Measurements from ENCODE around the gene PRR36. TPM values are rescaled to one million over a fixed set of nuclear protein-coding genes. Genes with fewer than 3 reads are reported as not detected.
A peak's percentile ranks its signal among the peaks of the same experiment; 100 is the strongest.

The PRR36 gene
- total RNA-seq, 1 experiment from 2014 or later: 3.3 TPM

GRCh38 chr19:7832781-7833180 lies 41.4 kb downstream of the PRR36 start:
- ChIA-PET POLR2A (ENCODE audit: low non-redundant PET) (no interaction called here), CTCF (no interaction called here)
- peaks cover 9% of the 10 kb centered on the region for H3K4me1 ChIP-seq (ENCODE audit: insufficient read depth, low read length, poor library complexity, severe bottlenecking)
- BruUV-seq (replicated peaks): no TSS peak
- no peak overlapping the region for H3K4me3 ChIP-seq (ENCODE audit: low read depth, low read length, poor library complexity, severe bottlenecking)
- intact Hi-C loops (cut with micrococcal nuclease; ENCODE audit: unreplicated experiment): no loop called here
- TF ChIP-seq EZH2 (IDR thresholded peaks at IDR 0.05; ENCODE audit: borderline replicate concordance, low read depth, low read length, poor library complexity, severe bottlenecking) (no peak), CTCF (conservative IDR thresholded peaks at IDR 0.05; ENCODE audit: low read depth, low read length) (no peak)
- H3K27me3 ChIP-seq (replicated peaks; ENCODE audit: insufficient read depth, low read depth, low read length, poor library complexity): no peaks in the 10 kb centered on the region
- no peaks in the 10 kb centered on the region for H3K9me3 ChIP-seq (ENCODE audit: low read depth, low read length, poor library complexity, severe bottlenecking)
- no peak overlapping the region for H3K27ac ChIP-seq (ENCODE audit: low read depth, low read length, poor library complexity, severe bottlenecking)
- no peaks in the 10 kb centered on the region for H3K36me3 ChIP-seq (ENCODE audit: insufficient read depth, low read length, poor library complexity, severe bottlenecking)
- no peak for DNase-seq (ENCODE audit: low spot score)

GRCh38 chr19:7832009-7832408 lies 42.2 kb downstream of the PRR36 start:
- CTCF ChIA-PET: no interaction called here
- no peak for DNase-seq (ENCODE audit: low spot score)
- BruUV-seq (replicated peaks): no TSS peak
- intact Hi-C loops (cut with micrococcal nuclease; ENCODE audit: unreplicated experiment): no loop called here
- Histone ChIP-seq H3K27ac (ENCODE audit: low read depth, low read length, poor library complexity, severe bottlenecking) (no peak overlapping the region), H3K27me3 (replicated peaks; ENCODE audit: insufficient read depth, low read depth, low read length, poor library complexity) (no peaks in the 10 kb centered on the region), H3K36me3 (ENCODE audit: insufficient read depth, low read length, poor library complexity, severe bottlenecking) (no peaks in the 10 kb centered on the region), H3K9me3 (ENCODE audit: low read depth, low read length, poor library complexity, severe bottlenecking) (no peaks in the 10 kb centered on the region), H3K4me1 (ENCODE audit: insufficient read depth, low read length, poor library complexity, severe bottlenecking) (peaks cover 9% of the 10 kb centered on the region), H3K4me3 (ENCODE audit: low read depth, low read length, poor library complexity, severe bottlenecking) (no peak overlapping the region)
- POLR2A ChIA-PET (ENCODE audit: low non-redundant PET): no interaction called here
- no peak for TF ChIP-seq EZH2 (IDR thresholded peaks at IDR 0.05; ENCODE audit: borderline replicate concordance, low read depth, low read length, poor library complexity, severe bottlenecking)
- TF ChIP-seq CTCF (conservative IDR thresholded peaks at IDR 0.05; ENCODE audit: low read depth, low read length): no peak

- ChIA-PET CTCF (no interaction called here), POLR2A (ENCODE audit: low non-redundant PET) (no interaction called here)
- intact Hi-C loops (cut with micrococcal nuclease; ENCODE audit: unreplicated experiment): no loop called here
- Histone ChIP-seq H3K27me3 (replicated peaks; ENCODE audit: insufficient read depth, low read depth, low read length, poor library complexity) (no peaks in the 10 kb centered on the region), H3K27ac (ENCODE audit: low read depth, low read length, poor library complexity, severe bottlenecking) (no peak overlapping the region), H3K9me3 (ENCODE audit: low read depth, low read length, poor library complexity, severe bottlenecking) (no peaks in the 10 kb centered on the region), H3K4me3 (ENCODE audit: low read depth, low read length, poor library complexity, severe bottlenecking) (no peak overlapping the region), H3K36me3 (ENCODE audit: insufficient read depth, low read length, poor library complexity, severe bottlenecking) (no peaks in the 10 kb centered on the region), H3K4me1 (ENCODE audit: insufficient read depth, low read length, poor library complexity, severe bottlenecking) (peaks cover 9% of the 10 kb centered on the region)
- TF ChIP-seq EZH2 (IDR thresholded peaks at IDR 0.05; ENCODE audit: borderline replicate concordance, low read depth, low read length, poor library complexity, severe bottlenecking) (no peak), CTCF (conservative IDR thresholded peaks at IDR 0.05; ENCODE audit: low read depth, low read length) (no peak)
- BruUV-seq (replicated peaks): no TSS peak
- DNase-seq (ENCODE audit: low spot score): peak; percentile 26
These were observed 42.7 kb downstream of the PRR36 start for GRCh38 chr19:7831452-7831851.

Measured in A673 (cell line).